Central memory CD8-positive, alpha-beta T cell (primary cell): ENCODE data around the gene RTP3.
A peak's percentile ranks its signal among the peaks of the same experiment; 100 is the strongest.
"Not testable (repeated sequence)": the region's sequence is repeated elsewhere in the genome, so short reads cannot be mapped to it uniquely, and the experiment has no call there.

ENCODE experiments used
- ATAC-seq: fragments of 150-1000 bp; cut with Tn5 transposase; replicated peaks from 2 replicates; pipeline ENCODE4 v1.10.0; 2022; ENCODE audit warnings: mild to moderate bottlenecking, moderate FRiP score, moderate number of reproducible peaks; ENCODE audit not compliant: poor library complexity, severe bottlenecking; ENCODE audit errors: extremely low read depth
- DNase-seq, 2 donors: peaks; one replicate each; pipeline ENCODE4 v3.0.0; 2021; ENCODE audit warnings: low spot score in 2 of 2
- H3K27ac Mint-ChIP-seq: one replicate; pipeline ENCODE4 v1.8.0; 2022; ENCODE audit warnings: low read depth, mild to moderate bottlenecking, moderate library complexity, mixed read lengths
- H3K27me3 Mint-ChIP-seq: one replicate; pipeline ENCODE4 v1.8.0; 2022; ENCODE audit warnings: mixed read lengths
- H3K36me3 Mint-ChIP-seq: one replicate; pipeline ENCODE4 v1.8.0; 2022; ENCODE audit warnings: mild to moderate bottlenecking, moderate library complexity, mixed read lengths; ENCODE audit not compliant: insufficient read depth
- H3K4me1 Mint-ChIP-seq: one replicate; pipeline ENCODE4 v1.8.0; 2022; ENCODE audit warnings: mixed read lengths
- H3K4me3 Mint-ChIP-seq: one replicate; pipeline ENCODE4 v1.8.0; 2022; ENCODE audit warnings: mild to moderate bottlenecking, moderate library complexity, mixed read lengths
- H3K9me3 Mint-ChIP-seq: one replicate; pipeline ENCODE4 v1.8.0; 2022; ENCODE audit warnings: mixed read lengths

The RTP3 gene

GRCh38 chr3:46517784-46518181 lies 20.0 kb downstream of the RTP3 start:
- H3K27me3 Mint-ChIP-seq = no peaks in the 10 kb centered on the region
- no peak overlapping the region for H3K27ac Mint-ChIP-seq
- no peaks in the 10 kb centered on the region for H3K36me3 Mint-ChIP-seq
- ATAC-seq (no peak), DNase-seq (no peak)
- no peaks in the 10 kb centered on the region for H3K4me1 Mint-ChIP-seq
- H3K4me3 Mint-ChIP-seq = no peak overlapping the region
- H3K9me3 Mint-ChIP-seq = no peaks in the 10 kb centered on the region

- Mint-ChIP-seq H3K27ac (no peak overlapping the region), H3K9me3 (no peaks in the 10 kb centered on the region), H3K4me3 (no peak overlapping the region), H3K4me1 (no peaks in the 10 kb centered on the region), H3K36me3 (no peaks in the 10 kb centered on the region), H3K27me3 (no peaks in the 10 kb centered on the region)
- no peak for DNase-seq
- no peak for ATAC-seq
Observed at GRCh38 chr3:46519952-46520351, 22.2 kb downstream of the RTP3 start.

GRCh38 chr3:46520531-46520930 lies 22.8 kb downstream of the RTP3 start:
- ATAC-seq (no peak), DNase-seq (no peak)
- no peaks in the 10 kb centered on the region for H3K36me3 Mint-ChIP-seq
- no peaks in the 10 kb centered on the region for H3K9me3 Mint-ChIP-seq
- H3K4me3 Mint-ChIP-seq = no peak overlapping the region
- no peaks in the 10 kb centered on the region for H3K27me3 Mint-ChIP-seq
- no peaks in the 10 kb centered on the region for H3K4me1 Mint-ChIP-seq
- H3K27ac Mint-ChIP-seq = no peak overlapping the region

GRCh38 chr3:46521096-46521495 lies 23.3 kb downstream of the RTP3 start:
- H3K4me3 Mint-ChIP-seq = no peak overlapping the region
- no peaks in the 10 kb centered on the region for H3K36me3 Mint-ChIP-seq
- DNase-seq (no peak), ATAC-seq (no peak)
- H3K9me3 Mint-ChIP-seq = no peaks in the 10 kb centered on the region
- no peaks in the 10 kb centered on the region for H3K4me1 Mint-ChIP-seq
- H3K27me3 Mint-ChIP-seq = no peaks in the 10 kb centered on the region
- no peak overlapping the region for H3K27ac Mint-ChIP-seq

GRCh38 chr3:46522201-46522600 lies 24.4 kb downstream of the RTP3 start:
- not testable (repeated sequence) for H3K27ac Mint-ChIP-seq, H3K9me3 Mint-ChIP-seq, ATAC-seq, H3K4me3 Mint-ChIP-seq, H3K36me3 Mint-ChIP-seq, DNase-seq, H3K4me1 Mint-ChIP-seq, H3K27me3 Mint-ChIP-seq

- no peaks in the 10 kb centered on the region for H3K27me3 Mint-ChIP-seq
- H3K4me1 Mint-ChIP-seq = no peaks in the 10 kb centered on the region
- H3K4me3 Mint-ChIP-seq = no peak overlapping the region
- ATAC-seq (no peak), DNase-seq (no peak)
- no peaks in the 10 kb centered on the region for H3K36me3 Mint-ChIP-seq
- no peaks in the 10 kb centered on the region for H3K9me3 Mint-ChIP-seq
- no peak overlapping the region for H3K27ac Mint-ChIP-seq
Observed at GRCh38 chr3:46523556-46523955, 25.8 kb downstream of the RTP3 start.

- Mint-ChIP-seq H3K36me3 (no peaks in the 10 kb centered on the region), H3K27ac (no peak overlapping the region), H3K4me3 (no peak overlapping the region), H3K27me3 (no peaks in the 10 kb centered on the region), H3K9me3 (no peaks in the 10 kb centered on the region), H3K4me1 (no peaks in the 10 kb centered on the region)
- DNase-seq = no peak
- no peak for ATAC-seq
Observed at GRCh38 chr3:46524008-46524407, 26.2 kb downstream of the RTP3 start.

- H3K4me3 Mint-ChIP-seq = no peak overlapping the region
- ATAC-seq (no peak), DNase-seq (no peak)
- H3K9me3 Mint-ChIP-seq = no peaks in the 10 kb centered on the region
- no peaks in the 10 kb centered on the region for H3K27me3 Mint-ChIP-seq
- no peaks in the 10 kb centered on the region for H3K4me1 Mint-ChIP-seq
- no peak overlapping the region for H3K27ac Mint-ChIP-seq
- H3K36me3 Mint-ChIP-seq = no peaks in the 10 kb centered on the region
Observed at GRCh38 chr3:46524832-46525231, 27.1 kb downstream of the RTP3 start.

GRCh38 chr3:46527239-46527638 lies 29.5 kb downstream of the RTP3 start:
- no peak for DNase-seq
- no peaks in the 10 kb centered on the region for H3K9me3 Mint-ChIP-seq
- no peak overlapping the region for H3K4me3 Mint-ChIP-seq
- H3K36me3 Mint-ChIP-seq = no peaks in the 10 kb centered on the region
- no peak for ATAC-seq
- H3K4me1 Mint-ChIP-seq = no peaks in the 10 kb centered on the region
- no peak overlapping the region for H3K27ac Mint-ChIP-seq
- no peaks in the 10 kb centered on the region for H3K27me3 Mint-ChIP-seq

GRCh38 chr3:46533091-46533490 lies 35.3 kb downstream of the RTP3 start:
- Mint-ChIP-seq H3K4me3 (no peak overlapping the region), H3K36me3 (peaks cover 1% of the 10 kb centered on the region), H3K9me3 (peaks cover 5% of the 10 kb centered on the region), H3K27ac (peak overlapping the region; percentile 89), H3K27me3 (peaks cover 9% of the 10 kb centered on the region), H3K4me1 (peaks cover 23% of the 10 kb centered on the region)
- DNase-seq (no peak), ATAC-seq (no peak)

GRCh38 chr3:46535746-46536145 lies 38.0 kb downstream of the RTP3 start:
- H3K27me3 Mint-ChIP-seq = peaks cover 9% of the 10 kb centered on the region
- H3K9me3 Mint-ChIP-seq = peaks cover 5% of the 10 kb centered on the region
- H3K4me3 Mint-ChIP-seq = no peak overlapping the region
- peak overlapping the region; percentile 64 for H3K27ac Mint-ChIP-seq
- H3K36me3 Mint-ChIP-seq = peaks cover 10% of the 10 kb centered on the region
- no peak for ATAC-seq
- DNase-seq = no peak
- H3K4me1 Mint-ChIP-seq = peaks cover 42% of the 10 kb centered on the region

- H3K27me3 Mint-ChIP-seq = peaks cover 9% of the 10 kb centered on the region
- ATAC-seq (no peak), DNase-seq (no peak)
- peak overlapping the region; percentile 64 for H3K27ac Mint-ChIP-seq
- H3K4me1 Mint-ChIP-seq = peaks cover 42% of the 10 kb centered on the region
- H3K36me3 Mint-ChIP-seq = peaks cover 10% of the 10 kb centered on the region
- H3K9me3 Mint-ChIP-seq = peaks cover 5% of the 10 kb centered on the region
- no peak overlapping the region for H3K4me3 Mint-ChIP-seq
Observed at GRCh38 chr3:46536758-46537157, 39.0 kb downstream of the RTP3 start.

- ATAC-seq (no peak), DNase-seq (no peak)
- peaks cover 9% of the 10 kb centered on the region for H3K27me3 Mint-ChIP-seq
- H3K27ac Mint-ChIP-seq = peak overlapping the region; percentile 64
- H3K9me3 Mint-ChIP-seq = peaks cover 5% of the 10 kb centered on the region
- H3K36me3 Mint-ChIP-seq = peaks cover 10% of the 10 kb centered on the region
- H3K4me3 Mint-ChIP-seq = no peak overlapping the region
- H3K4me1 Mint-ChIP-seq = peaks cover 46% of the 10 kb centered on the region
Observed at GRCh38 chr3:46537316-46537715, 39.5 kb downstream of the RTP3 start.

- Mint-ChIP-seq H3K27ac (peak overlapping the region; percentile 100), H3K9me3 (peaks cover 5% of the 10 kb centered on the region), H3K4me3 (peak overlapping the region; percentile 81), H3K27me3 (peaks cover 9% of the 10 kb centered on the region), H3K4me1 (peaks cover 46% of the 10 kb centered on the region), H3K36me3 (peaks cover 9% of the 10 kb centered on the region)
- DNase-seq = no peak
- ATAC-seq = no peak
Observed at GRCh38 chr3:46537779-46538178, 40.0 kb downstream of the RTP3 start.
